Measurements from ENCODE around the gene TENM3.

DNA sequence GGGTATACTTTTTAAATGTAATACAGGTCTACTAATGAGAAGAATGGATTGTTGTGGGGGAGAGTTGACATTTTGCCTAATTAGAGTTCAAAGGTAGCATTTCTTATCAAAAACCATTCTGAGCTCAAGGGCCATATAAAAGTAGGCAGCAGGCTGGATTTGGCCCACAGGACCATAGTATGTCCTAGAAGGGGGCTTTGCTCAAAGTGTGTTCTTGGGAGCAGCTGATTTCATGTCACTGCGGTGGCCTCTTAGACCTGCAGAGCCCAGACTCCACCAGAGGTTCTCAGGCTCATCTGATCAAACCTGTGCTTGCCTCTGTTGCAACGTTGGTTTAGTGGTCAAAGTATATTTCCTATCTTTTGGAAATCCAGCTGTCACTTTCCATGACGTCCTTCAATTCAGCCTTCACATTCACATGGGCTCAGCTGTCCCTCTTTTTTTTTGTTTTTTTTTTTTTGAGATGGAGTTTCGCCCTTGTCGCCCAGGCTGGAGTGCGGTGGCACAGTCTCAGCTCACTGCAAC lies 34.6 kb upstream of the TENM3 start:
- TF ChIP-seq, protein P1, sequence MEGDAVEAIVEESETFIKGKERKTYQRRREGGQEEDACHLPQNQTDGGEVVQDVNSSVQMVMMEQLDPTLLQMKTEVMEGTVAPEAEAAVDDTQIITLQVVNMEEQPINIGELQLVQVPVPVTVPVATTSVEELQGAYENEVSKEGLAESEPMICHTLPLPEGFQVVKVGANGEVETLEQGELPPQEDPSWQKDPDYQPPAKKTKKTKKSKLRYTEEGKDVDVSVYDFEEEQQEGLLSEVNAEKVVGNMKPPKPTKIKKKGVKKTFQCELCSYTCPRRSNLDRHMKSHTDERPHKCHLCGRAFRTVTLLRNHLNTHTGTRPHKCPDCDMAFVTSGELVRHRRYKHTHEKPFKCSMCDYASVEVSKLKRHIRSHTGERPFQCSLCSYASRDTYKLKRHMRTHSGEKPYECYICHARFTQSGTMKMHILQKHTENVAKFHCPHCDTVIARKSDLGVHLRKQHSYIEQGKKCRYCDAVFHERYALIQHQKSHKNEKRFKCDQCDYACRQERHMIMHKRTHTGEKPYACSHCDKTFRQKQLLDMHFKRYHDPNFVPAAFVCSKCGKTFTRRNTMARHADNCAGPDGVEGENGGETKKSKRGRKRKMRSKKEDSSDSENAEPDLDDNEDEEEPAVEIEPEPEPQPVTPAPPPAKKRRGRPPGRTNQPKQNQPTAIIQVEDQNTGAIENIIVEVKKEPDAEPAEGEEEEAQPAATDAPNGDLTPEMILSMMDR (conservative IDR thresholded peaks at IDR 0.05) = no peak
- TF ChIP-seq EZH2 (IDR thresholded peaks at IDR 0.05; ENCODE audit: low read depth) = no peak
